Brain microvascular endothelial cell (primary cell): ENCODE measurements around the gene TCP11L2.

Experiments used
- DNase-seq: peaks from one replicate; pipeline ENCODE4 v3.0.0-alpha.2; 2020
- H3K27ac ChIP-seq: fragments of 250-450 bp; sonication (Bioruptor Pico); 2 replicates; pipeline ENCODE4 v1.5.1; 2020; ENCODE audit warnings: mild to moderate bottlenecking, moderate library complexity
- H3K27me3 ChIP-seq: fragments of 250-450 bp; sonication (Bioruptor Pico); replicated peaks from 2 replicates; pipeline ENCODE4 v1.5.1; 2020; ENCODE audit warnings: mild to moderate bottlenecking
- H3K36me3 ChIP-seq: fragments of 250-450 bp; sonication (Bioruptor Pico); replicated peaks from 2 replicates; pipeline ENCODE4 v1.5.1; 2020; ENCODE audit warnings: mild to moderate bottlenecking
- H3K4me3 ChIP-seq: 2 replicates; pipeline ENCODE4 v1.5.1; 2011; ENCODE audit warnings: low read depth, mild to moderate bottlenecking, control low read depth, low read length, moderate library complexity
- in situ Hi-C: cut with HindIII; loops from 2 replicates; pipeline ENCODE4 v1.10.0; 2017; ENCODE audit warnings: low sequenced_read_pairs, low pct_ligation_motif_present
- TF ChIP-seq, protein P1 (sequence below): IDR thresholded peaks from 2 replicates; pipeline ENCODE4 v1.5.1; 2011; ENCODE audit warnings: low read depth, mild to moderate bottlenecking, moderate library complexity, low read length, control low read depth, inconsistent platforms; ENCODE audit errors: missing control alignments

TCP11L2 gene

DNA sequence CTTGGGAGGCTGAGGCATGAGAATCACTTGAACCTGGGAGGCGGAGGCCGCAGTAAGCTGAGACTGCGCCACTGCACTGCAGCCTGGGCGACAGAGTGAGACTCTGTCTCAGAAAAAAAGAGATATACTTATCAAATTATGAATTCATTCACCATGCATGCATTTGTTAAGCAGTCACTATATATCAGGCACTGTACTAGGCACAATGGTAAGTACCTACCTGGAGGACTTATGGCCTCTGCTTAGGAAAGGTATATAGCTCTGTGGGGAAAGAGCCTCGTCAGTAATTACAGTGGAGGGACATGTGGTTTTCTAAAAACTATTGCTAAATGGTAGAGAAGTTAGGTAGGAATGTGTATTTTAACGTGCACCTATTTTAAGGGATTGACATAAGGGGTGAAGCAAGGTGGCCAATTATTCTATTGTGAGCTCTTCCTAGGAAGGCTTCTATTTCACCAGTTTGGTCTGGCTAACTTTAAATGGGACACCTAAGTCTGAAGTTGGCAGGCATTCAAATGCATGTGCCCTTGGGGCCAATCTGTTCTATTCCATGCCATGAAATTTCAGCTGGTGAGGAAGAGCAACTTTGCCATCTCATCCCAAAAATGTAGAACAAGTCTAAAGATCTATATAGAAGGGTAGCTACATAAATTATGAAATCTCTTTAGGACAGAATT, 15.0 kb downstream of the TCP11L2 start:
- Histone ChIP-seq H3K36me3 (no peaks in the 10 kb centered on the region), H3K27me3 (no peaks in the 10 kb centered on the region), H3K4me3 (no peak overlapping the region), H3K27ac (no peak overlapping the region)
- no peak for DNase-seq
- in situ Hi-C loops, result no loop called here
- TF ChIP-seq, protein P1, sequence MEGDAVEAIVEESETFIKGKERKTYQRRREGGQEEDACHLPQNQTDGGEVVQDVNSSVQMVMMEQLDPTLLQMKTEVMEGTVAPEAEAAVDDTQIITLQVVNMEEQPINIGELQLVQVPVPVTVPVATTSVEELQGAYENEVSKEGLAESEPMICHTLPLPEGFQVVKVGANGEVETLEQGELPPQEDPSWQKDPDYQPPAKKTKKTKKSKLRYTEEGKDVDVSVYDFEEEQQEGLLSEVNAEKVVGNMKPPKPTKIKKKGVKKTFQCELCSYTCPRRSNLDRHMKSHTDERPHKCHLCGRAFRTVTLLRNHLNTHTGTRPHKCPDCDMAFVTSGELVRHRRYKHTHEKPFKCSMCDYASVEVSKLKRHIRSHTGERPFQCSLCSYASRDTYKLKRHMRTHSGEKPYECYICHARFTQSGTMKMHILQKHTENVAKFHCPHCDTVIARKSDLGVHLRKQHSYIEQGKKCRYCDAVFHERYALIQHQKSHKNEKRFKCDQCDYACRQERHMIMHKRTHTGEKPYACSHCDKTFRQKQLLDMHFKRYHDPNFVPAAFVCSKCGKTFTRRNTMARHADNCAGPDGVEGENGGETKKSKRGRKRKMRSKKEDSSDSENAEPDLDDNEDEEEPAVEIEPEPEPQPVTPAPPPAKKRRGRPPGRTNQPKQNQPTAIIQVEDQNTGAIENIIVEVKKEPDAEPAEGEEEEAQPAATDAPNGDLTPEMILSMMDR, result no peak

DNA sequence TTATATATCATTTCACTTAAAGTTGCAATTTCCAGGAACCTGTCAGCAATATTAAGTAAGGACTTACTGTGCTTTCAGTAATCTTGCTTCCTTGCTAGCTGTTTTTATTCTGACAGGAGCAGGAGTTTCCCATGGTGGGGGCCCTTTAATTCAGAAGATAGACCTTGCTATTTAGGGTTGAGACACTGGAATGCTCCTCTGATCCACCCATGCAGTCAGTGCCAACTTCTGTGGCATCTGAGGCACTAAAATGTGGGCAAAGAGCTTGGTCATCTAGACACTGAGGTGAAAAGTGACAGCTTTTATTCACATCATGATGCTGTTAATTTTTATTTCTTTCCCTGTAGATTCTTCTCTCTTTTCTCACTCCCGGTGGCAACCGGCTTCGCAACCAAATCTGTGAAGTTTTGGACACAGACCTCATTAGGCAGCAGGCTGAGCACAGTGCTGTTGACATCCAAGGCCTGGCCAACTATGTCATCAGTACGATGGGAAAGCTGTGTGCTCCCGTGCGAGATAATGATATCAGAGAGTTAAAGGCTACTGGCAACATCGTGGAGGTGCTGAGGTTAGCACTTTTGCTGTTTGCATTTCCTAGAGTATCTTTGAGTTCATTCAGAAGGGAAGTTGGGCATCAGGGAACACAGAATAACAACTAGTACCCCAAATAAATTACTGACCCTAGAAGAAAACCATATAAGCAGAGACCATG, 18.8 kb downstream of the TCP11L2 start:
- no peak overlapping the region for H3K4me3 ChIP-seq
- no peak for DNase-seq
- in situ Hi-C loops, result no loop called here
- H3K27me3 ChIP-seq, result no peaks in the 10 kb centered on the region
- no peaks in the 10 kb centered on the region for H3K36me3 ChIP-seq
- H3K27ac ChIP-seq, result no peak overlapping the region
- TF ChIP-seq, protein P1, result no peak

DNA sequence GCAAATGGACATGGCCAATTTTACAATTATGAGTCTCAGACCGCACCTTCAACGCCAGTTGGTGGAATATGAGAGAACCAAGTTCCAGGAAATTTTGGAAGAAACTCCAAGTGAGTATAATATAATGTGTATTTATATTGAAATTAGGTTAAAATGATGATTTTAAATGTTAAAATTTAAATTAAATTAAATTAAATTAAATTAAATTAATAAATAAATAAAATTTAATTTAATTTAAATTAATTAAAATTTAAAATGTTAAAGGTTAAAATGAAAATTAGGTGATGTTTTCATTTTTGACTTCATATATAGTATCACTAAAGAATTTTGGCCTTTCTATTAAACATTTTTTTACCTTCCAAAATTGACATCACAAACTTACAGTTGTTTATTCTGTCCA, 21.0 kb downstream of the TCP11L2 start:
- Histone ChIP-seq H3K36me3 (no peaks in the 10 kb centered on the region), H3K4me3 (no peak overlapping the region), H3K27ac (no peak overlapping the region), H3K27me3 (no peaks in the 10 kb centered on the region)
- TF ChIP-seq, protein P1, result no peak
- in situ Hi-C loops, result no loop called here
- no peak for DNase-seq

DNA sequence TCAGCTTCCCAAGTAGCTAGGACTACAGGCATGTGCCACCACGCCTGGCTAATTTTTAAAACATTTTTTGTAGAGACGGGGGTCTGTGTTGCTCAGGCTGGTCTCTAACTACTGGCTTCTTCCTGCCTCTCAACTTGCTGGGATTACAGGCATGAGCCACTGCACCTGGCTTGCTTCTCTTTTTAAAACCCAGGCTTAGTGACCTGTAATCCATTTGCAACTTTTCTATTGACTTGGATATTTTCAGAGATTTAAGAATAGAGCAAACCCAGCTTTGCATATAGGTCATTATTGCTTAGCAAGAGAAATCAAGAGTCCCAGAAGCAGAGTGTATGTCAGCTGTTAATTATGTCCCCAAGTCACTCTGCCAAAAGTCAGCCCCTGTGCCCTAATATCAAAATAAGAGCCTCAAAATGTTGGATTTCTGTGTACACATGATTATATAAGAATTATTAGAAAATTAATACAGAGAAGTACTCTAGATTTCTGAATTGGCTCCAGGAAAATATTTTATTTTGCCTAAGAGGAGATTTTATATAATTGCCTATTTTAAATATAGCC, 24.9 kb downstream of the TCP11L2 start:
- no peak for DNase-seq
- Histone ChIP-seq H3K4me3 (no peak overlapping the region), H3K27me3 (no peaks in the 10 kb centered on the region), H3K36me3 (no peaks in the 10 kb centered on the region), H3K27ac (no peak overlapping the region)
- TF ChIP-seq, protein P1, result no peak
- in situ Hi-C loops, result no loop called here

DNA sequence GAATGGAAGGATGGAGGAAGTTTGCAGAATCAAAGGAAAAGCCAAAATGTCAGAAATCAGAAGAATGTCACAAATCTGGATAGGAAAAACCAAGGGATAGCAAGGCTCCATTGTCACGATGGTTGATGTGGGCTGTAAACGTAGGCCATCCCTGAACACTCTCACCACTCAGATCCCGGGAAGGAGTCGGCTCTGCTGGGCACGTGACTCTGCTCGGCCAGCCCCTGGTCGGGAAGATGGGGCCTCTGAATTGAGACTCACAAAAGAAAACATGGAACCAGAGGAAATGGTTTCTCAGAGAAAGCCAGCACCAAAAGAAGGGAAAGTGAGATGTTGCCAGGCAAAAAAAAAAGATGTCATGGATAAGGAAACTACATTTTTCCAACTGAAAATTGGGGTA, 26.2 kb downstream of the TCP11L2 start:
- in situ Hi-C loops, result no loop called here
- TF ChIP-seq, protein P1, result no peak
- no peak overlapping the region for H3K4me3 ChIP-seq
- H3K27ac ChIP-seq, result no peak overlapping the region
- DNase-seq, result no peak
- no peaks in the 10 kb centered on the region for H3K36me3 ChIP-seq
- no peaks in the 10 kb centered on the region for H3K27me3 ChIP-seq
